CD4-positive, CD25-positive, alpha-beta regulatory T cell (primary cell): ENCODE results near the gene CAMK1. TPM values are rescaled to one million over a fixed set of nuclear protein-coding genes. Genes with fewer than 3 reads are reported as not detected.

Experiments
- ATAC-seq, 2 donors: fragments of 150-1000 bp; cut with Tn5 transposase; one replicate each; pipeline ENCODE4 v1.10.0; 2021; ENCODE audit warnings: low read depth in 2 of 2, moderate number of reproducible peaks in 2 of 2, moderate library complexity in 1 of 2
- DNase-seq, 3 donors: peaks; one replicate each; pipeline versions ENCODE4 v3.0.0 to v3.0.0-alpha.2; 2012 to 2022; ENCODE audit warnings: mixed read lengths in 1 of 3
- H3K27ac ChIP-seq: one replicate; pipeline ENCODE4 v1.7.0; 2013; ENCODE audit warnings: mild to moderate bottlenecking, low read length; ENCODE audit not compliant: insufficient read depth, poor library complexity, severe bottlenecking
- H3K27me3 ChIP-seq: one replicate; pipeline ENCODE4 v1.7.0; 2013; ENCODE audit warnings: low read length; ENCODE audit not compliant: control insufficient read depth, insufficient read depth
- H3K36me3 ChIP-seq: one replicate; pipeline ENCODE4 v1.7.0; 2013; ENCODE audit warnings: mild to moderate bottlenecking, low read length, moderate library complexity; ENCODE audit not compliant: control insufficient read depth, insufficient read depth
- H3K4me1 ChIP-seq: 2 replicates; pipeline ENCODE4 v1.7.0; 2013; ENCODE audit warnings: mild to moderate bottlenecking, low read length; ENCODE audit not compliant: insufficient read depth, control insufficient read depth, poor library complexity, severe bottlenecking
- H3K4me3 ChIP-seq: one replicate; pipeline ENCODE4 v1.7.0; 2013; ENCODE audit warnings: low read depth, mild to moderate bottlenecking, low read length, moderate library complexity
- H3K9me3 ChIP-seq, 2 experiments: 1 replicate in 1 of 2; 2 replicates in 1 of 2; pipeline ENCODE4 v1.7.0; 2013; ENCODE audit warnings: low read length in 2 of 2, mild to moderate bottlenecking in 1 of 2, moderate library complexity in 1 of 2; ENCODE audit not compliant: control insufficient read depth in 2 of 2
- H3K27ac Mint-ChIP-seq, 3 donors: one replicate each; pipeline ENCODE4 v1.8.0; 2020 to 2022; ENCODE audit warnings: mild to moderate bottlenecking in 3 of 3, mixed read lengths in 3 of 3, moderate library complexity in 2 of 3
- H3K27me3 Mint-ChIP-seq: one replicate; pipeline ENCODE4 v1.8.0; 2022; ENCODE audit warnings: mild to moderate bottlenecking, mixed read lengths
- H3K36me3 Mint-ChIP-seq: one replicate; pipeline ENCODE4 v1.8.0; 2020; ENCODE audit warnings: mixed read lengths
- H3K4me1 Mint-ChIP-seq, 4 donors: one replicate each; pipeline ENCODE4 v1.8.0; 2020 to 2022; ENCODE audit warnings: mixed read lengths in 4 of 4, mild to moderate bottlenecking in 1 of 4
- H3K4me3 Mint-ChIP-seq, 4 donors: one replicate each; pipeline ENCODE4 v1.8.0; 2020 to 2022; ENCODE audit warnings: mild to moderate bottlenecking in 4 of 4, mixed read lengths in 4 of 4, moderate library complexity in 3 of 4
- H3K9me3 Mint-ChIP-seq, 7 donors: one replicate each; pipeline ENCODE4 v1.8.0; 2020 to 2022; ENCODE audit warnings: mixed read lengths in 7 of 7, mild to moderate bottlenecking in 3 of 7, moderate library complexity in 2 of 7
- polyA plus RNA-seq, 4 donors: library from polyadenylated mRNA; unstranded; fragments of 300-500 nt; fragmentation: Illumina TruSeq; gene quantifications; one replicate each; pipeline ENCODE4 v1.2.3, GENCODE V29; 2021
- total RNA-seq: library from RNA; stranded (reverse); gene quantifications from one replicate; pipeline ENCODE4 v1.2.3, GENCODE V29; 2022

Gene CAMK1
- total and polyA plus RNA-seq, 5 donors from 2014 or later = 4.5 to 13.7 (median 5.6) TPM

GRCh38 chr3:9754678-9755077, 15.1 kb downstream of the CAMK1 start:
- peak overlapping the region; percentile 24 for H3K4me3 ChIP-seq
- Mint-ChIP-seq H3K4me3 (peak overlapping the region; percentile 27 to 81 (median 66)), H3K27me3 (no peaks in the 10 kb centered on the region), H3K9me3 (no peaks in the 10 kb centered on the region), H3K36me3 (peaks cover 26% of the 10 kb centered on the region), H3K4me1 (peaks cover 10 to 49% (median 35%) of the 10 kb centered on the region in 4 donors), H3K27ac (peak overlapping the region; percentile 75 to 95 (median 84))
- H3K9me3 ChIP-seq = no peaks in the 10 kb centered on the region
- no peak overlapping the region for H3K27ac ChIP-seq
- H3K4me1 ChIP-seq = peaks cover 30% of the 10 kb centered on the region
- ATAC-seq = no peak
- H3K27me3 ChIP-seq = no peaks in the 10 kb centered on the region
- peaks cover 48% of the 10 kb centered on the region for H3K36me3 ChIP-seq
- DNase-seq = peak in 1 of 3 donors; percentile 53

GRCh38 chr3:9750556-9751411, 19.0 kb downstream of the CAMK1 start:
- Mint-ChIP-seq H3K36me3 (peaks cover 32% of the 10 kb centered on the region), H3K4me1 (peaks cover 14 to 57% (median 37%) of the 10 kb centered on the region in 4 donors), H3K27me3 (no peaks in the 10 kb centered on the region), H3K9me3 (no peaks in the 10 kb centered on the region), H3K27ac (peak overlapping the region; percentile 94 to 99 (median 98)), H3K4me3 (peak overlapping the region; percentile 88 to 99 (median 96))
- H3K27me3 ChIP-seq = no peaks in the 10 kb centered on the region
- peak overlapping the region; percentile 76 for H3K27ac ChIP-seq
- ATAC-seq (no peak), DNase-seq (peak in 1 of 3 donors; percentile 18)
- peaks cover 37% of the 10 kb centered on the region for H3K36me3 ChIP-seq
- peak overlapping the region; percentile 91 for H3K4me3 ChIP-seq
- no peaks in the 10 kb centered on the region for H3K9me3 ChIP-seq
- H3K4me1 ChIP-seq = peaks cover 36% of the 10 kb centered on the region

- Histone ChIP-seq H3K27ac (peak within 1 kb of the TSS; percentile 76), H3K4me3 (peak within 1 kb of the TSS; percentile 91), H3K27me3 (no peaks in the 10 kb centered on the region), H3K9me3 (no peaks in the 10 kb centered on the region), H3K36me3 (peaks cover 45% of the 10 kb centered on the region), H3K4me1 (peaks cover 32% of the 10 kb centered on the region)
- Mint-ChIP-seq H3K4me3 (peak within 1 kb of the TSS; percentile 88 to 99 (median 96)), H3K27me3 (no peaks in the 10 kb centered on the region), H3K27ac (peak within 1 kb of the TSS; percentile 94 to 99 (median 98)), H3K9me3 (no peaks in the 10 kb centered on the region), H3K4me1 (peaks cover 11 to 52% (median 32%) of the 10 kb centered on the region in 4 donors), H3K36me3 (peaks cover 31% of the 10 kb centered on the region)
- DNase-seq (peak; percentile 96 to 99 (median 97)), ATAC-seq (peak; percentile 98)
Measured at GRCh38 chr3:9749645-9750555, 19.8 kb downstream of the CAMK1 start, which contains the start of gene OGG1. OGG1 (plus strand) TSS chr3:9749952; CDS start chr3:9750287, 335 bp downstream.

GRCh38 chr3:9749296-9749644, 20.5 kb downstream of the CAMK1 start:
- Mint-ChIP-seq H3K4me1 (peaks cover 7 to 45% (median 28%) of the 10 kb centered on the region in 4 donors), H3K4me3 (peak overlapping the region; percentile 88 to 99 (median 96)), H3K27ac (peak overlapping the region; percentile 94 to 99 (median 98)), H3K27me3 (no peaks in the 10 kb centered on the region), H3K36me3 (peaks cover 32% of the 10 kb centered on the region), H3K9me3 (no peaks in the 10 kb centered on the region)
- DNase-seq (no peak), ATAC-seq (no peak)
- Histone ChIP-seq H3K4me1 (peaks cover 27% of the 10 kb centered on the region), H3K36me3 (peaks cover 49% of the 10 kb centered on the region), H3K27me3 (no peaks in the 10 kb centered on the region), H3K4me3 (peak overlapping the region; percentile 91), H3K27ac (peak overlapping the region; percentile 76), H3K9me3 (no peaks in the 10 kb centered on the region)

GRCh38 chr3:9748031-9748430, 21.7 kb downstream of the CAMK1 start:
- Histone ChIP-seq H3K9me3 (no peaks in the 10 kb centered on the region), H3K4me3 (no peak overlapping the region), H3K4me1 (peaks cover 27% of the 10 kb centered on the region), H3K36me3 (peaks cover 57% of the 10 kb centered on the region), H3K27ac (no peak overlapping the region), H3K27me3 (no peaks in the 10 kb centered on the region)
- ATAC-seq = no peak
- Mint-ChIP-seq H3K4me1 (peaks cover 7 to 38% (median 26%) of the 10 kb centered on the region in 4 donors), H3K4me3 (peak overlapping the region; percentile 29 to 99 (median 66)), H3K36me3 (peaks cover 41% of the 10 kb centered on the region), H3K9me3 (no peaks in the 10 kb centered on the region), H3K27ac (no peak overlapping the region), H3K27me3 (no peaks in the 10 kb centered on the region)
- no peak for DNase-seq

- no peak overlapping the region for H3K4me3 ChIP-seq
- DNase-seq (no peak), ATAC-seq (no peak)
- Mint-ChIP-seq H3K4me3 (peak overlapping the region in 2 of 4 donors; percentile 43 to 88), H3K36me3 (peaks cover 41% of the 10 kb centered on the region), H3K9me3 (no peaks in the 10 kb centered on the region), H3K27ac (no peak overlapping the region), H3K27me3 (no peaks in the 10 kb centered on the region), H3K4me1 (peaks cover 7 to 35% (median 25%) of the 10 kb centered on the region in 4 donors)
- H3K27me3 ChIP-seq = no peaks in the 10 kb centered on the region
- H3K4me1 ChIP-seq = peaks cover 27% of the 10 kb centered on the region
- no peaks in the 10 kb centered on the region for H3K9me3 ChIP-seq
- no peak overlapping the region for H3K27ac ChIP-seq
- H3K36me3 ChIP-seq = peaks cover 62% of the 10 kb centered on the region
Measured at GRCh38 chr3:9747267-9747666, 22.5 kb downstream of the CAMK1 start.

GRCh38 chr3:9746330-9746729, 23.4 kb downstream of the CAMK1 start:
- H3K27ac ChIP-seq = no peak overlapping the region
- peak overlapping the region in 2 of 4 donors; percentile 4 to 39 for H3K4me3 Mint-ChIP-seq

More at GRCh38 chr3:9746330-9746729, 23.4 kb downstream of the CAMK1 start:
- H3K4me3 ChIP-seq = no peak overlapping the region
- H3K36me3 Mint-ChIP-seq = peaks cover 38% of the 10 kb centered on the region
- H3K9me3 ChIP-seq = no peaks in the 10 kb centered on the region
- H3K36me3 ChIP-seq = peaks cover 62% of the 10 kb centered on the region
- peak overlapping the region in 1 of 3 donors; percentile 32 for H3K27ac Mint-ChIP-seq
- H3K9me3 Mint-ChIP-seq = no peaks in the 10 kb centered on the region
- H3K4me1 ChIP-seq = peaks cover 19% of the 10 kb centered on the region
- DNase-seq = no peak
- H3K27me3 ChIP-seq = no peaks in the 10 kb centered on the region
- no peak for ATAC-seq
- no peaks in the 10 kb centered on the region for H3K27me3 Mint-ChIP-seq
- H3K4me1 Mint-ChIP-seq = peaks cover 7 to 25% (median 16%) of the 10 kb centered on the region in 4 donors
